Neural progenitor cell (in vitro differentiated cells): ENCODE results near the gene ZC3H7A. TPM values are rescaled to one million over a fixed set of nuclear protein-coding genes. Genes with fewer than 3 reads are reported as not detected.

Source experiments
- DNase-seq: peaks from one replicate; pipeline ENCODE4 v3.0.0-alpha.2; 2016; ENCODE audit warnings: low spot score
- H2AFZ ChIP-seq: fragments of 200-600 bp; sonication (generic); replicated peaks from 2 replicates; pipeline ENCODE4 v1.6.1; 2016; ENCODE audit warnings: antibody characterized with exemption
- H3F3A ChIP-seq: fragments of 200-600 bp; sonication (generic); 2 replicates; pipeline ENCODE4 v1.6.1; 2016; ENCODE audit warnings: antibody characterized with exemption, low read depth
- H3K27ac ChIP-seq: fragments of 200-600 bp; sonication (generic); 2 replicates; pipeline ENCODE4 v1.5.1; 2016; ENCODE audit warnings: mild to moderate bottlenecking
- H3K27me3 ChIP-seq: fragments of 200-600 bp; sonication (generic); 2 replicates; pipeline ENCODE4 v1.6.1; 2016; ENCODE audit warnings: mild to moderate bottlenecking, moderate library complexity
- H3K36me3 ChIP-seq: fragments of 200-600 bp; sonication (generic); 2 replicates; pipeline ENCODE4 v1.5.1; 2016
- H3K4me1 ChIP-seq: fragments of 200-600 bp; sonication (generic); 2 replicates; pipeline ENCODE4 v1.6.1; 2016; ENCODE audit warnings: mixed run types
- H3K4me2 ChIP-seq: fragments of 200-600 bp; sonication (generic); 2 replicates; pipeline ENCODE4 v1.6.1; 2016
- H3K4me3 ChIP-seq: fragments of 200-600 bp; sonication (generic); 2 replicates; pipeline ENCODE4 v1.5.1; 2016
- H3K79me2 ChIP-seq: fragments of 200-600 bp; sonication (generic); 2 replicates; pipeline ENCODE4 v1.6.1; 2016; ENCODE audit warnings: low read depth
- H3K9ac ChIP-seq: fragments of 200-600 bp; sonication (generic); 2 replicates; pipeline ENCODE4 v1.6.1; 2016
- H3K9me3 ChIP-seq: fragments of 200-600 bp; sonication (generic); 2 replicates; pipeline ENCODE4 v1.5.1; 2016; ENCODE audit warnings: low read depth
- H4K20me1 ChIP-seq: fragments of 200-600 bp; sonication (generic); 2 replicates; pipeline ENCODE4 v1.6.1; 2016; ENCODE audit warnings: low read depth
- H3K27ac Mint-ChIP-seq: 3 replicates; pipeline ENCODE4 v1.8.0; 2021; ENCODE audit warnings: mixed read lengths
- H3K27me3 Mint-ChIP-seq: 2 replicates; pipeline ENCODE4 v1.8.0; 2022; ENCODE audit warnings: low read depth, mild to moderate bottlenecking, inconsistent platforms, moderate library complexity, mixed read lengths; ENCODE audit not compliant: insufficient read depth
- H3K36me3 Mint-ChIP-seq: 3 replicates; pipeline ENCODE4 v1.8.0; 2021; ENCODE audit warnings: mixed read lengths
- H3K4me1 Mint-ChIP-seq: 3 replicates; pipeline ENCODE4 v1.8.0; 2021; ENCODE audit warnings: mixed read lengths
- H3K4me3 Mint-ChIP-seq: 3 replicates; pipeline ENCODE4 v1.8.0; 2021; ENCODE audit warnings: mild to moderate bottlenecking, moderate library complexity, mixed read lengths
- H3K9me3 Mint-ChIP-seq: 3 replicates; pipeline ENCODE4 v1.8.0; 2020; ENCODE audit warnings: mixed read lengths
- EZH2 ChIP-seq: fragments of 200-600 bp; sonication (generic); IDR thresholded peaks from 2 replicates; pipeline ENCODE4 v1.6.1; 2017; ENCODE audit warnings: antibody characterized with exemption, mild to moderate bottlenecking, moderate library complexity
- EZH2phosphoT487 ChIP-seq: fragments of 200-600 bp; sonication (generic); IDR thresholded peaks from 2 replicates; pipeline ENCODE4 v1.6.1; 2017; ENCODE audit warnings: antibody characterized with exemption
- total RNA-seq: library from RNA; depleted of rRNA; stranded (reverse); fragments of >200 nt; gene quantifications from 2 replicates; pipeline ENCODE4 v1.2.3, GENCODE V29; 2015; ENCODE audit warnings: low replicate concordance
- TF ChIP-seq, protein P1 (sequence below): fragments of 200-600 bp; sonication (generic); IDR thresholded peaks from 2 replicates; pipeline ENCODE4 v1.5.1; 2017; ENCODE audit warnings: antibody characterized with exemption, mild to moderate bottlenecking

The ZC3H7A gene
- total RNA-seq, 1 donor from 2014 or later = 82.6 TPM

- H3K4me1 ChIP-seq = peaks cover 6% of the 10 kb centered on the region
- no peaks in the 10 kb centered on the region for H3K27me3 ChIP-seq
- TF ChIP-seq EZH2 (no peak), EZH2phosphoT487 (no peak)
- TF ChIP-seq, protein P1, sequence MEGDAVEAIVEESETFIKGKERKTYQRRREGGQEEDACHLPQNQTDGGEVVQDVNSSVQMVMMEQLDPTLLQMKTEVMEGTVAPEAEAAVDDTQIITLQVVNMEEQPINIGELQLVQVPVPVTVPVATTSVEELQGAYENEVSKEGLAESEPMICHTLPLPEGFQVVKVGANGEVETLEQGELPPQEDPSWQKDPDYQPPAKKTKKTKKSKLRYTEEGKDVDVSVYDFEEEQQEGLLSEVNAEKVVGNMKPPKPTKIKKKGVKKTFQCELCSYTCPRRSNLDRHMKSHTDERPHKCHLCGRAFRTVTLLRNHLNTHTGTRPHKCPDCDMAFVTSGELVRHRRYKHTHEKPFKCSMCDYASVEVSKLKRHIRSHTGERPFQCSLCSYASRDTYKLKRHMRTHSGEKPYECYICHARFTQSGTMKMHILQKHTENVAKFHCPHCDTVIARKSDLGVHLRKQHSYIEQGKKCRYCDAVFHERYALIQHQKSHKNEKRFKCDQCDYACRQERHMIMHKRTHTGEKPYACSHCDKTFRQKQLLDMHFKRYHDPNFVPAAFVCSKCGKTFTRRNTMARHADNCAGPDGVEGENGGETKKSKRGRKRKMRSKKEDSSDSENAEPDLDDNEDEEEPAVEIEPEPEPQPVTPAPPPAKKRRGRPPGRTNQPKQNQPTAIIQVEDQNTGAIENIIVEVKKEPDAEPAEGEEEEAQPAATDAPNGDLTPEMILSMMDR = no peak
- peak overlapping the region; percentile 88 for H3K4me3 ChIP-seq
- peak overlapping the region; percentile 85 for H3K4me2 ChIP-seq
- H3K36me3 Mint-ChIP-seq = peaks cover under 1% of the 10 kb centered on the region
- peaks cover 28% of the 10 kb centered on the region for H3K79me2 ChIP-seq
- peaks cover 19% of the 10 kb centered on the region for H3K4me1 Mint-ChIP-seq
- H3K4me3 Mint-ChIP-seq = peak overlapping the region; percentile 87
- no peak overlapping the region for H3K27ac ChIP-seq
- H3K27ac Mint-ChIP-seq = peak overlapping the region; percentile 27
- DNase-seq = no peak
- no peak overlapping the region for H3K9ac ChIP-seq
- peak overlapping the region; percentile 91 for H2AFZ ChIP-seq
- no peaks in the 10 kb centered on the region for H3K36me3 ChIP-seq
- H3F3A ChIP-seq = peaks cover 12% of the 10 kb centered on the region
- H3K9me3 Mint-ChIP-seq = no peaks in the 10 kb centered on the region
- H3K9me3 ChIP-seq = no peaks in the 10 kb centered on the region
- H4K20me1 ChIP-seq = peaks cover 21% of the 10 kb centered on the region
- H3K27me3 Mint-ChIP-seq = peaks cover 2% of the 10 kb centered on the region
Measured at GRCh38 chr16:11743308-11744074, 53.6 kb downstream of the ZC3H7A start.

GRCh38 chr16:11742536-11743307 is 54.3 kb downstream of the ZC3H7A start, which contains the start of gene TXNDC11:
TSS of gene TXNDC11 (minus strand) at chr16:11742857. CDS start at chr16:11742730, 127 bp downstream.
- Histone ChIP-seq H2AFZ (peak within 1 kb of the TSS; percentile 91), H3K4me3 (peak within 1 kb of the TSS; percentile 88), H4K20me1 (peaks cover 26% of the 10 kb centered on the region), H3K9me3 (no peaks in the 10 kb centered on the region), H3K4me1 (peaks cover 6% of the 10 kb centered on the region), H3K4me2 (peak within 1 kb of the TSS; percentile 85), H3K27me3 (no peaks in the 10 kb centered on the region), H3K79me2 (peaks cover 33% of the 10 kb centered on the region), H3K27ac (no peak within 1 kb of the TSS), H3K9ac (peak within 1 kb of the TSS; percentile 69), H3F3A (peaks cover 12% of the 10 kb centered on the region), H3K36me3 (no peaks in the 10 kb centered on the region)
- peak within 1 kb of the TSS; percentile 89 for H3K27ac Mint-ChIP-seq
- peaks cover 23% of the 10 kb centered on the region for H3K4me1 Mint-ChIP-seq
- H3K36me3 Mint-ChIP-seq = peaks cover 7% of the 10 kb centered on the region
- peak within 1 kb of the TSS; percentile 97 for H3K4me3 Mint-ChIP-seq
- DNase-seq = peak; percentile 99
- H3K27me3 Mint-ChIP-seq = peaks cover 2% of the 10 kb centered on the region
- H3K9me3 Mint-ChIP-seq = no peaks in the 10 kb centered on the region
- TF ChIP-seq EZH2 (peak; percentile 34), EZH2phosphoT487 (no peak)
- TF ChIP-seq, protein P1 = no peak

- H3K36me3 ChIP-seq = no peaks in the 10 kb centered on the region
- peak overlapping the region; percentile 88 for H3K4me3 ChIP-seq
- TF ChIP-seq EZH2 (peak; percentile 33), EZH2phosphoT487 (no peak)
- TF ChIP-seq, protein P1 = no peak
- H3K4me1 Mint-ChIP-seq = peaks cover 23% of the 10 kb centered on the region
- H4K20me1 ChIP-seq = peaks cover 26% of the 10 kb centered on the region
- H3K9ac ChIP-seq = peak overlapping the region; percentile 69
- no peak overlapping the region for H3K27ac ChIP-seq
- H3K36me3 Mint-ChIP-seq = peaks cover 7% of the 10 kb centered on the region
- H3F3A ChIP-seq = peaks cover 12% of the 10 kb centered on the region
- H3K9me3 Mint-ChIP-seq = no peaks in the 10 kb centered on the region
- peaks cover 33% of the 10 kb centered on the region for H3K79me2 ChIP-seq
- peak overlapping the region; percentile 89 for H3K27ac Mint-ChIP-seq
- peak overlapping the region; percentile 91 for H2AFZ ChIP-seq
- H3K27me3 ChIP-seq = no peaks in the 10 kb centered on the region
- H3K27me3 Mint-ChIP-seq = peaks cover 2% of the 10 kb centered on the region
- no peaks in the 10 kb centered on the region for H3K9me3 ChIP-seq
- H3K4me3 Mint-ChIP-seq = peak overlapping the region; percentile 97
- no peak for DNase-seq
- peak overlapping the region; percentile 85 for H3K4me2 ChIP-seq
- peaks cover 6% of the 10 kb centered on the region for H3K4me1 ChIP-seq
Measured at GRCh38 chr16:11742093-11742535, 54.9 kb downstream of the ZC3H7A start.
